Astrocyte of the cerebellum (primary cell): ENCODE measurements around the gene DAB2IP.

Experiments
- DNase-seq: peaks from one replicate; pipeline ENCODE4 v3.0.0-alpha.2; 2011; ENCODE audit warnings: low read depth
- H3K4me3 ChIP-seq: 2 replicates; pipeline ENCODE4 v1.5.1; 2011; ENCODE audit warnings: mild to moderate bottlenecking, low read depth, low read length, moderate library complexity
- CTCF ChIP-seq: IDR thresholded peaks from 2 replicates; pipeline ENCODE4 v1.5.1; 2012; ENCODE audit warnings: low read length, low read depth, moderate library complexity, mild to moderate bottlenecking; ENCODE audit errors: missing control alignments
- in situ Hi-C: cut with HindIII; loops from 2 replicates; pipeline ENCODE4 v1.10.0; 2017; ENCODE audit warnings: low sequenced_read_pairs

Gene DAB2IP

DNA sequence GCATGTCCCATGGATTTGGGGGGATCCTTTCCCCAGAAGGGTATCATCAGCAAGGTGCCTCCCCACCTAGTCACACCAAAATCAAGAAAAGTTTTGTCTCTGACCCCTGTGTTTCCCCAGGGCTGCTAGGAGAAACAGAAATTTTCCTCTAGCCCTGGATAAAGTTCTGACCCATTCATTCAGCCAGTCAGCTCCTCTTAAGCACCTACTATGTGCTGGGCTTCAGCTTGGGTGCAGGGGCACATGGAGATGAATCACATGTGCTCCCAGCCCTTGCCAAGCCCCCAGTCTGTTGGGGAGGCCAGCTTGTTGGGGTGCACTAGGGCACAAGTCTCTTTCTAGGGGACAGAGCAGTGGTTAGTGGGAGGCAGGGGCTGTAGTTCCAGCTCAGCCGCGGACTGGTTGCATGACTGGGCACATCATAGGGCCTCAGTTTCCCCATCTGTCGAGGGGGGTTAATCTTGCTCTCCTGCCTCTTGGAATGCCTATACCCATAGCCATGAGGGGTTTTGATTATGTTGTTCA lies 3.9 kb downstream of the DAB2IP start:
- H3K4me3 ChIP-seq = no peak overlapping the region
- DNase-seq = no peak
- in situ Hi-C loops = no loop called here
- no peak for TF ChIP-seq CTCF

DNA sequence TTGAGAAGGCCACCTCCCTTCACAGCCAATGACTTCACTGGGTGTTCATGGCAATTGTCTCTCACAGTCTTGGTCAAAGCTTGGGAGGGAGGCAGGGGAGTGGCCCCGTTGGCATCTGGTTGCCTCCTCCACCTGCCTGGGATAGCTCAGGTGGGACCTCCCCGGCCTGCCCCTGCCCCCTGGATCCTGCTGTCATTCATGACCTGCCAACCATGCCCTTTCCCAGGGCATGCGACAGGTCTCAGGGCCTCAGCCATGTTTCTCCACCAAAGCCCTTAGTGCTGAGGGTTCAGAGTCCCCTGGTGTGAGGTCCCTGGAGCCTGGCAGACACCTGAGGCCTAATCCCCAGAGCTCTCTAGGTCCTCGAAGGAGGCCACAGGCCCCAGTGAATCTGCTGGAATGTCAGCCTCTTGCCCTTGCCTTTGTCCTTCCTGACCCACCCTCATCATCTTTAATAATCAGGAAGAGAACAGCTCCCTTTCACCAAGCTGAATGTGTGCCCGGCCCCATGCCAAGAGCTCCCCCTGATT lies 5.6 kb downstream of the DAB2IP start:
- in situ Hi-C loops = no loop called here
- no peak overlapping the region for H3K4me3 ChIP-seq
- no peak for DNase-seq
- TF ChIP-seq CTCF = no peak

- no peak for TF ChIP-seq CTCF
- H3K4me3 ChIP-seq = no peak overlapping the region
- in situ Hi-C loops = no loop called here
- no peak for DNase-seq
Observed at GRCh38 chr9:121658166-121658565, 6.7 kb downstream of the DAB2IP start.

GRCh38 chr9:121658591-121658990 lies 7.2 kb downstream of the DAB2IP start:
- H3K4me3 ChIP-seq = no peak overlapping the region
- in situ Hi-C loops = no loop called here
- no peak for TF ChIP-seq CTCF
- no peak for DNase-seq

DNA sequence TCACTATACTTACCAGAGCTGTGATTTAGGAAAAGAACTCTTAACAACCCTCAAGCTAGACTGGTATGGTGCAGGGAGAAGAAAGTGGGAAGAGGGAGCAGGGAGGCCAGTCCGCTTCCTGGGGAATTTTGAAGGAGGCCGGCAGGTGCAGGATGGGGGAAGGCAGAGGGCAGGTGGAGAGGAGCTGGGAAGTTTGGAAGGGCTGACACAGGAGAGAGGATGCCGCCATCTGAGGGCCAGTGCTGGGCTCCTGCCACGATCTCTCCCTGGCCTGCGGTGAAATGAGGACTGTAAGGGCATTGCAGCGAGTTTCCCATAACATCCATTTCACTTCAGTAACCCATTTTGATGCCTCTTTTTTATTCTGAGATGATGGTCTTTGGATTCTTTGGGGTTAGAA lies 8.9 kb downstream of the DAB2IP start:
- TF ChIP-seq CTCF = no peak
- in situ Hi-C loops = no loop called here
- DNase-seq = no peak
- no peak overlapping the region for H3K4me3 ChIP-seq

GRCh38 chr9:121660876-121661275 lies 9.4 kb downstream of the DAB2IP start:
- H3K4me3 ChIP-seq = no peak overlapping the region
- DNase-seq = no peak
- in situ Hi-C loops = no loop called here

More at GRCh38 chr9:121660876-121661275, 9.4 kb downstream of the DAB2IP start:
- no peak for TF ChIP-seq CTCF
